Endothelial cell of hepatic sinusoid (primary cell): ENCODE results near the gene DOP1B.

ENCODE experiments used
- in situ Hi-C: cut with HindIII; loops from 2 replicates; pipeline ENCODE4 v1.10.0; 2017; ENCODE audit warnings: low sequenced_read_pairs

Gene DOP1B

DNA sequence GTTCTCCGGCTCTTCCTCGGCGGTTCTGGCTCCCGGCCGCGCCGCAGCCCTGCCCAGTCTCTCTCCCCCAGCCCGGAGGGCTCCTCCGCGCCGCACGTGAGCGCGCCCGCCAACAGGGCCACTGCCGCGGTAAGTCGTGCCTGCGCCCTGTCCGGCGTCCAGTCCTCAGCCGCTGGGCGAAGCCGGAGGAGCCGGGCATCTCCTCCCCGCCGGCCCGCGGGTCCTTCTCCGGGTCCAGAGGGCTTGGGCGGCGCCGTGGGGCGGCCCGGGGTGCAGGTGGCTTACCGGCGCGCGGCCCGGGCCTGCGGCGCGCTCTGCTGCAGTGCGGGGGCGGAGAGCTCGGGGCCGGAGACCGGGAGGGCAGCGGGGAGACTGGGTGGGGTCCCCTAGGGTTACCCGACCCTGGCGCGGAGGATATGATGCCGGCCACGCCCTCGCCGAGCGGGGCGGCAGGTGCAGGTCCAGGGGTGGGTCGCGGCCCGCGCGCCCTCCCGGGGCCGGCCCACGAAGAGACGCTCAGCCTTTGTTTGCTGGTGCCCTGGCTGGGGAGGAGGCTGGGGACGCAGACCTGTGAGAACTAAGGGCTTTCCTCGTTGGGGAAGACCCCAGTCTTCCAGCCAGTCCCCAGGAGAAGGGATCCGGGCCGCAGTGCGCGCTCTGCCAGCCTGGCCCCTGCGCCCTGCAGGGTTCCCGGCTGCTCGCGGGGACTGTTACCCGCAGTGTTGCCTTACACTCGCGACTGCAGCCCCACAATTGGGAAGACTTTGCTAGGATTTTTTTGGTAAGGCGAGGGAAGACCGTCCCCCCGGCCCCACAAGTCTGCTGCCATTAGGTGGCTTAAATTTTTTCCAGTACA is at the start of gene DOP1B:
TSS of gene DOP1B (plus strand) at position 10 of the 856 bp plus-strand sequence. CDS start 7,910 bp downstream, outside the sequence.
- in situ Hi-C loops = no loop called here

- in situ Hi-C loops = no loop called here
Observed at GRCh38 chr21:36109868-36110267, 46.8 kb upstream of the DOP1B start.

GRCh38 chr21:36111238-36111637 is 45.4 kb upstream of the DOP1B start:
- in situ Hi-C loops = no loop called here

DNA sequence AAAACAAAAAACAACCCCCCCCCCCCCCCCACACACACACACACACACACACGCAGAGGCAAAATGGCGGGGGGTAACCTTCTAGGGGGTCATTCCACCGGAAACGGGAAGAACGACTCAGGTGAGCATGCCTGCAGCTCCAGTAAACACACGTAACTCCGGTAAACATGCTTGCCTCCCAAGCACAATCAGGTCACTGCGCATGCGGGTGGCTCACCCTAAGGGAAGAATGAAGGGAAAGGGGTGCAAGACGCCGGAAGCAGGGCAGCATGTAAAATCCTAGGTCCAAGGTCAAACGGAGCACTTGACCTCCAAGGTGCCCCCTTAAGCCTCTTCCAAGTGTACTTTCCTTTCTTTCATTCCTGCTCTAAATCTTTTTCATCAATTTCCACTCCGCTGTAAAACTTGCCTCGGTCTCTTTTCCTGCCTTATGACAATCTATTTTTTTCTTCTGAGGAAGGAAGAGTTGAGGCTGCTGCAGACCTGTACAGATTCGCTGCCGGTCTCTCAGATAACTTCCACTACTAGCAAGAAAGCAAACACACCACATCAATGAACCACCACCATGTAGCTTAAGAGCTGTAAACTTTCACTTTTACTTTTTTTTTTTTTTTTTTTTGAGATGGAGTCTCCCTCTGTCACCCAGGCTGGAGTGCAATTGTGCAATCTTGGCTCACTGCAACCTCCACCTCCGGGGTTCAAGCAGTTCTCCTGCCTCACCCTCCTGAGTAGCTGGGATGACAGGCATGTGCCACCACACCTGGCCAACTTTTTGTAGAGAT is 42.8 kb upstream of the DOP1B start:
- in situ Hi-C loops = no loop called here

DNA sequence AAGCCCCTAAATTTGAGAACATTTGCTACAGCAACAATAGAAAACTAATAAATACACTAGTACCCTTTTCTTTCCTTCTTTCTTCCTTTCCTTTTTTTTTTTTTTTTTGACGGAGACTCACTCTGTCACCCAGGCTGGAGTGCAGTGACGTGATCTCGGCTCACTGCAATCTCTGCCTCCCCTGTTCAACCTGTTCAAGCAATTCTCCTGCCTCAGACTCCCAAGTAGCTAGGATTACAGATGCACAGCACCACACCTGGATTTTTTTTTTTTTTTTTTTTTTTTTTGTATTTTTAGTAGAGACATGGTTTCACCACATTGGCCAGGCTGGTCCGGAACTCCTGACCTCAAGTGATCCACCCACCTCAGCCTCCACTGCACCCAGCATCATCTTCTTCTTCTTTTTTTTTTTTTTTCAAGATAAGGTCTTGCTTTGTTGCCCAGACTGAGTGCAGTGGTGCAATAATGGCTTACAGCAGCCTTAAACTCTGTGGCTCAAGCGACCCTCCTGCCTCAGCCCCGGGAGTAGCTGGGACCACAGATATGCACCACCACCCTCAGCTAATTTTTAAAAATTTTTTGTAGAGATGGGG is 41.4 kb upstream of the DOP1B start:
- in situ Hi-C loops = no loop called here

- in situ Hi-C loops = no loop called here
Observed at GRCh38 chr21:36117286-36117741, 39.3 kb upstream of the DOP1B start.

DNA sequence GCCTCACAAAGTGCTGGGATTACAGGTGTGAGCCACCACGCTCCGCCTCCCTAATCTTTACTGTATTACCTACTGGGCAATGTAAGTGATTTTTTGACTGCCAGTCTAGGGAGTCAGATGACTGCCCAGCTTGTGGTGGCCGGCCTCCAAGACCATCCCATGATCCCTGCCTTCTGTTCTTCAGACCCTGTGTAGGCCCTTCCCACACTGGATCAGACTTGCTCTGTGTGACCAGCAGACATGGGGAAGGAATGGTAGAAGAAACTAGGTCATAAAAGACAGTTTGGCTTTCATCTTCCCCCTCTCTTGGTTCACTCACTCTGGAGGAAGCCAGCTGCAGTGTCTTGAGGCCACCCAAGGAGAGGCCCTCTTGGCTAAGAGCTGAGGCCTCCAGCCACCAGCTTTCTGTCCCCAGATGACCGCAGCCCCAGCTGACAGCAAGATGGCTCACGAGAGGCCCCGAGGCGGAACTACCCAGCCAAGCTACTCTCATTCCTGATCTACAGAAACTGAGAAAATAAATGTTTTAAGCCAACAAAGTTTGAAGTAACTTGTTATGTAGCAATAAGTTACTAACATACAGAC is 36.2 kb upstream of the DOP1B start:
- in situ Hi-C loops = no loop called here

- in situ Hi-C loops = no loop called here
Observed at GRCh38 chr21:36122977-36123376, 33.6 kb upstream of the DOP1B start.

- in situ Hi-C loops = no loop called here
Observed at GRCh38 chr21:36124395-36124794, 32.2 kb upstream of the DOP1B start.

DNA sequence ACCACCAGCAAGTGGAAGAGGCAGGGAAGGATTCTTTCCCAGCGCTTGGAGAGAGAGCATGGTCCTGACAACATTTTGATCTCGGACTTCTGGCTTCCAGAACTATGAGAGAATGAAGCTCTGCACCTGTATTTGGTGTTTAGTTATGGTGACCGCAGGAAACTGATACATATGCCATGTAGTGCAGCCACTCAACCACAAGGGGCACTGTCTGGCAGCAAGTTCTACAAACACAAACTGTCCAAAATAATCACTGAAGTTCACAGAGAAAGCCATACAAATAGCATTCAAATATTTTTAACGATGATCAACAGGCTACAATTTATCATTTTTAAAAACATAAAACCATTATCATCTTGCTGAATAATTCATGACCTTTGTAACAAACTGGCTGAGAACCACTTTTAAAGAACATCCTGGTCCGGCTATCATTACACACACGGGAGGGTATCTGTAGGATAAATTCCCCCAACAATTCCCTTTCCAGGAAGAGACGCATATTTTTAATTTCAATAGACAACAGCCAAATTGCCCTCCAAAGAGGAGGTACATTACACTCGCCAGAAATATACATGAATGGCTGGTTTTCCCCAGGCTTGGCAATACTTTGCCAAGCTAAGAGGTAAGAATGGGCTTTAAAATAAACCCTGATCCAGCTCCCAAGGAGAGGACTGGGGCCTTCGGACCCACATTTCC is 31.0 kb upstream of the DOP1B start:
- in situ Hi-C loops = no loop called here

DNA sequence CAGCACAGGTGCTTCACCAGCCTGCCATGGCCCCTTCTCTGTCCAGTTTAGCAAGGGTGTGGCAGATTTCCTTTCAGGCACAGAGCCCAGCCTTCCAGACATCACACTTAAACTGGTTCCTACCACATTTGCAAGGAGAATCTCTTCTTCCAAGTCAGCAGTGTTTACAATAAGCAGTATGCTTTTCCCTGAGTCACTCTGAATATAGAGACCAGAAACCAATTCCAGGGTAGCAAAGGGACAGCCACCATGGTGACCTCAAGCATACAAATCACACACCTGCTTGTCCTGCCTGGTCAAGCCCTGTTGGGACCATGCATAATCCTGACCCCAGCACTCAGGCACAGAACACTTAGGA is 30.4 kb upstream of the DOP1B start:
- in situ Hi-C loops = no loop called here

- in situ Hi-C loops = no loop called here
Observed at GRCh38 chr21:36126621-36127110, 30.0 kb upstream of the DOP1B start.

- in situ Hi-C loops = no loop called here
Observed at GRCh38 chr21:36127250-36127904, 29.2 kb upstream of the DOP1B start.

DNA sequence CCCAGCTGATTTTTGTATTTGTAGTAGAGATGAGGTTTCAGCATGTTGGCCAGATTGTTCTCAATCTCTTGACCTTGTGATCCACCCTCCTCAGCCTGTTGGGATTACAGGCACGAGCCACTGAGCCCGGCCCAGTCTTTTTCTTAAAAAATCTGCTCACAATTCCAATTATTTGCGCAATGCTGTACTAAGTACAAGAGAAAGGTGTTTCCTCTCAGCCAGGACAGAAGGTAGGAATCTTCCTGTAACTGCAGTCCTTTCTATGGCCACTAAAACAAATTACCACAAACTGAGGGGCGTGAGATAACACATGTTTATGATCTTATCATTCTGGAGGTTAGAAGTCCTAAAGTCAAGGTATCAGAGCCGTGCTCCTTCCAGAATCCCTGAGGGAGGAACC is 28.6 kb upstream of the DOP1B start:
- in situ Hi-C loops = no loop called here

GRCh38 chr21:36129219-36129618 is 27.4 kb upstream of the DOP1B start:
- in situ Hi-C loops = no loop called here

GRCh38 chr21:36130414-36130762 is 26.2 kb upstream of the DOP1B start:
- in situ Hi-C loops = loop anchor here (10.0 kb wide), 1 partner anchor 234 kb away; no protein-coding TSS in a partner anchor

DNA sequence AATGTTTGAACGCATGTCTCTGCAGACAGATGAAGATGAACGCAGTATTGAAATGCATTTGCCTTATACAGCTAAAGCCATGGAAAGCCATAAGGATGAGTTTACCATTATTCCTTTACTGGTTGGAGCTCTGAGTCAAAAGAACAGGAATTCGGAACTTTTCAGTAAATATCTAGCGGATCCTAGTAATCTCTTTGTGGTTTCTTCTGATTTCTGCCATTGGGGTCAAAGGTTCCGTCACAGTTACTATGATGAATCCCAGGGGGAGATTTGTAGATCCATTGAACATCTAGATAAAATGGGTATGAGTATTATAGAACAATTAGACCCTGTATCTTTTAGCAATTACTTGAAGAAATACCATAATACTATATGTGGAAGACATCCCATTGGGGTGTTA is 25.8 kb upstream of the DOP1B start:
- in situ Hi-C loops = loop anchor here (10.0 kb wide), 1 partner anchor 234 kb away; no protein-coding TSS in a partner anchor

- in situ Hi-C loops = loop anchor here (10.0 kb wide), 1 partner anchor 232 kb away; no protein-coding TSS in a partner anchor
Observed at GRCh38 chr21:36132696-36133095, 23.9 kb upstream of the DOP1B start.

DNA sequence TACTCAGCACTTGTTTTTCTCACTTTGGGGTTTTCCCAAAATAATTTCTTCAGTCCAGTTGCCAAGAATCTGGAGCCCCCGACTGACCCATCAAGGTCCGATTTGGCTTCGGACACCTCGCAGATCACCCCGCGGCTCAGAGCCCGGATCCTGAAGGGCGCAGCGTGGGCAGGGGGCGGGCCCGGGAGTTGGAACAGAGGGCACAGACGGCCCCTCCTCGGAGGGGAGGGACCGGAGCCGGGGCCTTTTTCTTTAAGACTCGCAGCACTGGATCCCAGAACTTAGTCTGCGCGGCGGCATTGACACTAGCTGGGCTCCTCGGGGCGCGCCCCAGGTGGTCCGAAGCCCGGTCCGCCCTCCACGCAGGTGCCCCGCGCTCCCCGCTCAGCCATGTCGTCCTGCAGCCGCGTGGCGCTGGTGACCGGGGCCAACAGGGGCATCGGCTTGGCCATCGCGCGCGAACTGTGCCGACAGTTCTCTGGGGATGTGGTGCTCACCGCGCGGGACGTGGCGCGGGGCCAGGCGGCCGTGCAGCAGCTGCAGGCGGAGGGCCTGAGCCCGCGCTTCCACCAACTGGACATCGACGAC is 21.7 kb upstream of the DOP1B start, which contains the start of gene CBR3:
TSS of gene CBR3 (plus strand) at position 277 of the 588 bp plus-strand sequence. CDS start at position 391, 114 bp downstream.
- in situ Hi-C loops = loop anchor here (10.0 kb wide), 1 partner anchor 230 kb away; no protein-coding TSS in a partner anchor
